Stimulated activated CD8-positive, alpha-beta memory T cell treated with anti-CD3 and anti-CD28 coated beads, Interleukin-4, amount 100 ng/mL, for 24 hours (primary cell): ENCODE data around the gene BCL2L11.

ENCODE experiments used
- DNase-seq: peaks from one replicate; pipeline ENCODE4 v3.0.0-alpha.2; 2020; ENCODE audit warnings: low read depth

BCL2L11 gene

GRCh38 chr2:111117598-111118480 is 2.9 kb upstream of the BCL2L11 start:
- no peak for DNase-seq

- DNase-seq, result no peak
These were observed 2.2 kb upstream of the BCL2L11 start for GRCh38 chr2:111118481-111118980.

GRCh38 chr2:111118981-111119821 is 1.5 kb upstream of the BCL2L11 start:
- DNase-seq, result no peak

GRCh38 chr2:111119822-111120252 is 877 bp upstream of the BCL2L11 start:
- DNase-seq, result no peak

DNA sequence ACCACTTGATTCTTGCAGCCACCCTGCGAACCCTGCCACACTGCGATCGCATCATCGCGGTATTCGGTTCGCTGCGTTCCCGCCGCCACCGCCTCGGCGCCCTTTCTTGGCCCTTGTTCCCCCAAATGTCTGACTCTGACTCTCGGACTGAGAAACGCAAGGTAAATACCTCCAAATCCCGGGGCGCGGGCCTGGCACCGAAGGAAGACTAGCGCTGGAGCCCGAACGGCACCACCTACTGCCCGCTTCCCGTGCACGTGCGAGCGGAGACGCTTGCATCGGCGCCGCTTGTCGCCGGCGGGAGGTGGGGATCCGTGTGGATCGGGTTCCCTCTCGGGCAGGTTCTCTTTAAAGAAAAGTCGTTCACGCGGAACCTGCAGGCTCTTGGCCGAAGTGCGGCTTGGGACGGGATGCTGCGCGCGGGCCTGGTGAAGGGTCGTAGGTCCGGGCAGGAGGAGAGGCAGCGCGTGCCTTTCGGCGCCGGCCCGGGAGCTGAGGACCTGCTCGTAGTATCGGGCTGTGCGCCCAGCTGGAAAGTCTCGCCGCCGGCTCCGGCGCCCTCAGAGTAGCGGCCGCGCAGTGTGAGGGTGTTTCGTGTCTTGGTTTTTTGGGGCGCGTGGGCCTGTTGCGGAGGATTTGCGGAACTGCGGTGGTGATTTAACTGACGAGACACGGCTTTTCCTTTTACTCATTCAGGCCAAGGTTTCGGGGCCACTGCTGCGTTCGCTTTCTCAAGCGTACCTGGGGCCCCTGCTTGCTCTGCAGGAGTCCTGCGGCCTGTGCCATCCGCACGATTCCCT is 514 bp downstream of the BCL2L11 start:
- DNase-seq, result no peak

DNA sequence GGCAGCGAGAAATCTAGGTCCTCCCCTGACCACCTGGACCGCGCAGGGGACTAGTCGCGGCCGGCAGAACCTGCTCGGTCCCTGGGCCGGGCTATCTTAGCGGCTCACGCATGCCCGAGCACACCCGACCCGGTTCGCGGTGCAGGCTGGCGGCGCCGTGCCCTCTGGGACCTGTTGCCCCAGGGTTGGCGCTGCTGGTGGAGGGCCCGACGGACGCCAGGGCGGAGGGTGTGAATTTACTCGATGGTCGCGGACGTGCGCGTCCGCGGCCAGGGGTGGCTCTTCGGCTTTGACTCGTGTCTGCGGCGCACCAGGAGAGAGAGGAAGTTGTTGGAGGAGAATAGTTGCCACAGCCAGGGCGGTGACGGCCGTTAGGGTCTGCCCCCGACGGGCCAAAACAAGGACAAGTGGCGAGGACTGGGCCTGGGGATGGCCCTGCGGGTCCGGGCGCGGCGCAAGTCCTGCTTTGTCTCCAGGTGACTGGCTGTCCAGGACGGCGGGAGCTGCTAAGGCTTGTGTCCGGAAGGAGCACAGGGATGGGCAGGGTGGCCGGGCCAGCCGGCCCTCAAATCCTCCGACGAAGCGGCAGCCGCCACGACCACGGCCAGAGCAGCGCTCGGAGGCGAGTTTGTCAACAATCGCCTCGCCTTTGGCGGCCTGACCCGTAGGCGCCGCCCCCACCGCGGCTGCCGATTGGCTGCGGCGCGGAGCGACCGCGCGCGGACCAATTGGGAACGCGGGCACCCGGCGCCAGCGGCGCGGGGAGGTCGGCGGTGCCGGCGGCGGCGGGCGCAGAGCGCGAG is 1.3 kb downstream of the BCL2L11 start:
- peak; percentile 72 for DNase-seq

DNA sequence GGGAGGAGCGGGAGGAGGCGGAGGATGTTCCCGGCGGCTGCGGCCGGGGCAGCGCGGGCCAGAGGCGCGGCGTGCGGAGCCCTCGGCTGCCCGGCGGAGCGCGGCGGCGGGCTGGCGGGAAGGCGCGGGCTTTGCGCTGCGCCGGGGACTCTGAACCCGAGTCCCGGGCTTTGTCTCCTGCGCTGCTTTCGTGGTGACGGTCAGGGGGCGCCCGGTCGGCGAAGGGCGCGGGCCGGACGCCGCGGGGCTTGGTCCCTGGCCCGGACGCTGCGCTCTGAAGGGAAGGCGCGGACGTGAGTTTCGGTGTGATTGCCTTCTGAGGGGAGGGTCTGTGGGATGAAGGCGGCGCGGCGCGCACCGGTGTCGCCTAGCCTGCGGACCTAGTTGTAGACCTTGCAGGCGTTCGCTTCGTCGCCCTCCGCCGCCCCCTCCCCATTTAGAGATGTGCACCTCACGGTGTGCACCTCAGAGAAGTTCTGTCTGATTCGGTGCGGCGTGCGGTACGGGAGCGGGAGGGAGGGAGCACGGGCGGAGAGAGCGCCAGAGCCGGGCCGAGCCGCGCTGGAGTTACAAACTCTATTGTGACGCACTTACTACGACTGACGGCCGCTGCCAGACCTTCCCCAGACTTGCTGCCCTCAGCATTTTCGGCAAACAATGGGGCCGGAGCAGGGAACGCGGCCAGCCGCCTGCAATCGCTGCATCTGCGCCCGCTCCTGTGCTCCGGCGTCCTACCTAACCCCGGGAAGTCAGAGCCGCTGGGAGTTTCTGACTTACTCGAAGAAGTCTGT is 2.1 kb downstream of the BCL2L11 start:
- no peak for DNase-seq

GRCh38 chr2:111123751-111124150 is 3.0 kb downstream of the BCL2L11 start:
- DNase-seq, result no peak

GRCh38 chr2:111126581-111126980 is 5.9 kb downstream of the BCL2L11 start:
- DNase-seq, result no peak

DNA sequence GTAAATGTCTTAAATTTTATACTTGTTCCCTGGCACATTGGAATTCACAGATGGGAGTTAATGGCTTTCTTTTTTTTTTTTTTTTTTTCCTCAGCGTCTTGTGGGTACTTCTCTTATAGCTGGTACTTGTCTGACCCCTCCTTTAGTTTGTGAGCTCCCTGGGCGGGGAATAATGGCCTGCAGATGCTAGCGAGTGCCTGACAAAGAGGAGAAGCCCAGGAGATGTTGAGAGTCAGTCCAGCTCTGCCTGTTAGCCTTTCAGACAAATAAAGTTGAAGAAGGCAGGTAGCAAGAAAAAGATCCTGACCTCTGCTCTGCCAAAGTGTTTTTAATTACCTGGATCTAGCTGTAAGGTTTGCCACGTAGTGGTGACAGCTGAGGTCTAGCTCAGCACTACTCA is 6.6 kb downstream of the BCL2L11 start:
- no peak for DNase-seq

- DNase-seq, result no peak
These were observed 7.4 kb downstream of the BCL2L11 start for GRCh38 chr2:111128096-111128495.

GRCh38 chr2:111133603-111134002 is 12.9 kb downstream of the BCL2L11 start:
- no peak for DNase-seq

DNA sequence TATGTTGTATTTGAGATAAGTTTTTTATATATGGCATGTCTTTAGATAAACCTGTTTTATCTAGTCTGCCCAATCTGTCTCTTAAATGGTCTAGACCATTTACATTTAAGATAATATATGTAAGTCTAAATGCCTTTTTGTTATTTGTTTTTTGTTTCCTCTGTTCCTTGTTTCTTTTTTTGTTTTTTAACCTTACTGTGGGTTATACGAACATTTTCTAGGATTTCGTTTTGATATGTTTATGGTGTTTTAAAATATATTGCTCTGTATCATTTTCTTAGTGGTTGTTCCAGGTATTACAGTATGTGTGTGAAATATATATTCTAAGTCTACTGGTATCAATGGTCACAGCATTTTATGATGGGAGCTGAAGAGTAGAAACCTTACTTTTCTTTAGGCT is 13.3 kb downstream of the BCL2L11 start:
- DNase-seq, result no peak

DNA sequence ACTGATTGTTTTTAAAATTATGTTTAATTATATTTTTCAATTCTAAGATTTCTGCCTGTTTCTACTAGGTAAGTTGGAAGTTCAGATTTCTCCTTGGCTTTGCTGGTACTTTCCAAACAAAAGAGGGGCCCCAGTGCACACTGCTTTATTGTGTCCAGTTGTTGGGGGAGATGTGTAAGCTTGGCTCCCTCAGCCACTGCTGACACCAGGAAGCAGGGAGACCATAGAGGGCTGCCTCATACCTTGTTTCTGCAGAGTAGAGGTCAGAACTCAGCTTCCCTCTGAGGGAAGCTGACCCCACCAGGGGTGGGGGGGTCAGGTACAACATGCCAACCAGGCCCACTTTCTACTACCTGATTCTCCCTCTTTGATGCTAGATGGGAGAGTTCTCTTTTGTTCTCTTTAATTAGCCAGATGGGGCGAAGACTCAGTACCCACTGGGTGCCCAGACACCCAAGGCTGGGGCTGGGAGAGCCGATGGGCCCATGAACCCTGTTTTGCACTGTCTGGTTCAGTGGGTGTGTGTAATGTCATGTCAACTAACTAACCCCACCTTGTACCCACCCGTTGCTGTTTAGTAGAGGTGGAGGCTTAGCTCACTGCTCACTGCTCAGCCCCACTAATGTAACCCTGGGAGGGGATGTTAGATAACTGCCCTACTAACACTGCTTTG is 14.7 kb downstream of the BCL2L11 start:
- DNase-seq, result no peak

DNA sequence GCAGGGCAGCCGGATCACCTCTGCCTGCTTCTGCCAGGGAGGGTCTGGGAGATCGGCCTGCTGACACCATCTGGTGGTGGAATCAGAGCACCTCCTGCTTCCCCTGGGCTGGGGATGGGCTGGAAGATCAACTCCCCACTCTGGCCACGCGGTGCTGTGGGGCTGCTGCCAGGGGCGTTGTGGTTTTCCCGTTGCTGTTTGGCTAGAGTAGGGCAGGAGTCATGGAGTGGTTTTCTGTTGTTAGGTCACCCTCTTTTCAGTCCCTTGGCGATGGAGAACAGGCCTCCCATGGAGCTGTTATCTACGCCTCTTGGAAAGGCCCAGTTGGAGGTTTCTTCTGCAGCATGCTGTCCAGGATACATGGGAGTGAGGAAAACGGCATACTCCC is 15.2 kb downstream of the BCL2L11 start:
- no peak for DNase-seq

GRCh38 chr2:111138839-111139238 is 18.1 kb downstream of the BCL2L11 start:
- DNase-seq, result no peak

DNA sequence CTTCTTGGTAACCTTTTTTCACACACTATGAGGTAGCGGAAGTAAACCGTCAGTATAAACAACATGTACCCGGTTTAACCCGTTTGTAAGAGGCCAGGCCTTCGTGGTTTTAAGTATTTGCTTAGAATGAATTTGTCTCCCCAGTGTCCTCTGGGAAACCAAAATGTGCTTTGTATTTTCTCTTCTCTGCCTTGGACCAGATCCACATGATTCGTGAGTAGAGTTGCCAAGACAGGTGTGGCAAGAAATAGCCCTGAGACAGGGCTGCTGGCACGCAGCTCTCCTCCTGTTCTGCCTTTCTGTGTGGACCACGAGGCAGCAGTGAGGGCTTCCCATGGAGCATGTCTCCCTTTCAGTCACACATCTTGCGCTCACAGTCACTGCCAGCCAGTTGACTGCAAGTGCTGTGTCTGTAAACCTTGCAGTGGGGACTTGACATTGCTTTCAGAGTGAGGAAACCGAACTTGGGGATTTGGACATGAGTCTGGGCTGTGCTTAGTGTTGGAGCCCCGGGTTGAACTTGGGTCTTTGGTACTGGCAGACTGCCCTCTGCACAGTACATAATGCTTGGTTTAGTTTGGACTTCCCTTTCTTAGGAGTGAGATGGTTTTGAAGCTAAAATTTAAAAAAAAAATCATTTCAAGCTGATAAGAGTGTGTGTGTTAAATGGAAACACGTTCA is 19.1 kb downstream of the BCL2L11 start:
- DNase-seq, result no peak

- DNase-seq, result no peak
These were observed 20.1 kb downstream of the BCL2L11 start for GRCh38 chr2:111140815-111141214.

DNA sequence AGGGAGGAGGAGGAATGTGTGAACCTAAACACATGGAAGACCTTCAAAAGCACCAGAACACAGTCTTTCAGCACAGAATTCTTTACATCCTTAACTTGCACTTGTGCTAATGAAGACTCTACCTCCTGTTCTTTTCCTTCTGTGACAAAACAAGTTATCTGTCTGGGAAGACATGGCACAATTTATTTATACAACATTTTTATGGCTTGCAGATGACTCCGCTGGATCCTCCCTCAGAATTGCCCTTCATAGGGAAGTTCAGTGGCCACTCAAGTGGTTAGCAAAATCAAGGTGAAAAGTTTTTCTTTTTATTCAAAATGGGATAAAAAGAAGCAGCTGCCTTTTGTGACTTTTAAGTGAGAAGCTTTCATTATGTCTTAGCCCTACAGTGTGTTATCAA is 21.4 kb downstream of the BCL2L11 start:
- DNase-seq, result no peak
